HL-60 (cell line): ENCODE results near the gene HRH3.

Experiments used
- DNase-seq, 2 experiments: peaks; one replicate each; pipeline ENCODE4 v3.0.0-alpha.2; 2010 to 2020; ENCODE audit warnings: low read depth in 1 of 2, low spot score in 1 of 2
- H3K27ac ChIP-seq: fragments of 250-450 bp; sonication (Bioruptor Pico); replicated peaks from 2 replicates; pipeline ENCODE4 v1.5.1; 2020; ENCODE audit warnings: mild to moderate bottlenecking, moderate library complexity
- H3K27me3 ChIP-seq: fragments of 250-450 bp; sonication (Bioruptor Pico); 2 replicates; pipeline ENCODE4 v1.5.1; 2021; ENCODE audit warnings: mild to moderate bottlenecking, moderate library complexity; ENCODE audit not compliant: insufficient read depth, poor library complexity, severe bottlenecking
- H3K4me3 ChIP-seq: replicated peaks from 2 replicates; pipeline ENCODE4 v1.5.1; 2011; ENCODE audit warnings: mild to moderate bottlenecking, control low read depth, low read length; ENCODE audit not compliant: insufficient read depth
- CTCF ChIP-seq: IDR thresholded peaks from one replicate; pipeline ENCODE4 v1.5.1; 2011; ENCODE audit warnings: low read length, control low read depth, inconsistent platforms; ENCODE audit not compliant: insufficient read depth
- GABPA ChIP-seq: IDR thresholded peaks from 2 replicates; pipeline ENCODE4 v1.6.1; 2012; ENCODE audit warnings: low read depth
- POLR2AphosphoS5 ChIP-seq: IDR thresholded peaks from 2 replicates; pipeline ENCODE4 v1.6.1; 2012; ENCODE audit warnings: low read depth
- REST ChIP-seq: IDR thresholded peaks from 2 replicates; pipeline ENCODE4 v1.6.1; 2012; ENCODE audit warnings: low read depth; ENCODE audit not compliant: insufficient replicate concordance
- SPI1 ChIP-seq: IDR thresholded peaks from 2 replicates; pipeline ENCODE4 v1.6.1; 2012; ENCODE audit warnings: low read depth, mild to moderate bottlenecking, borderline replicate concordance

HRH3 gene

GRCh38 chr20:62181808-62182207 lies 38.3 kb downstream of the HRH3 start:
- H3K4me3 ChIP-seq: peak overlapping the region; percentile 82
- peak overlapping the region; percentile 93 for H3K27ac ChIP-seq
- no peaks in the 10 kb centered on the region for H3K27me3 ChIP-seq
- TF ChIP-seq POLR2AphosphoS5 (no peak), GABPA (no peak), CTCF (no peak), REST (no peak)
- DNase-seq: no peak

- DNase-seq: no peak
These were observed 40.9 kb downstream of the HRH3 start for GRCh38 chr20:62179162-62179504.

More at GRCh38 chr20:62179162-62179504, 40.9 kb downstream of the HRH3 start:
- Histone ChIP-seq H3K27me3 (no peaks in the 10 kb centered on the region), H3K27ac (no peak overlapping the region), H3K4me3 (no peak overlapping the region)
- TF ChIP-seq REST (no peak), CTCF (no peak), GABPA (no peak), POLR2AphosphoS5 (no peak), SPI1 (no peak)
